ENCODE data around the gene MYLK4. TPM values are rescaled to one million over a fixed set of nuclear protein-coding genes. Genes with fewer than 3 reads are reported as not detected.
A peak's percentile ranks its signal among the peaks of the same experiment; 100 is the strongest.

MYLK4 gene
- total and polyA plus RNA-seq, 2 donors (not counting 1 experiment from before 2014, with no cell fraction given) = 0.33 to 0.59 TPM

DNA sequence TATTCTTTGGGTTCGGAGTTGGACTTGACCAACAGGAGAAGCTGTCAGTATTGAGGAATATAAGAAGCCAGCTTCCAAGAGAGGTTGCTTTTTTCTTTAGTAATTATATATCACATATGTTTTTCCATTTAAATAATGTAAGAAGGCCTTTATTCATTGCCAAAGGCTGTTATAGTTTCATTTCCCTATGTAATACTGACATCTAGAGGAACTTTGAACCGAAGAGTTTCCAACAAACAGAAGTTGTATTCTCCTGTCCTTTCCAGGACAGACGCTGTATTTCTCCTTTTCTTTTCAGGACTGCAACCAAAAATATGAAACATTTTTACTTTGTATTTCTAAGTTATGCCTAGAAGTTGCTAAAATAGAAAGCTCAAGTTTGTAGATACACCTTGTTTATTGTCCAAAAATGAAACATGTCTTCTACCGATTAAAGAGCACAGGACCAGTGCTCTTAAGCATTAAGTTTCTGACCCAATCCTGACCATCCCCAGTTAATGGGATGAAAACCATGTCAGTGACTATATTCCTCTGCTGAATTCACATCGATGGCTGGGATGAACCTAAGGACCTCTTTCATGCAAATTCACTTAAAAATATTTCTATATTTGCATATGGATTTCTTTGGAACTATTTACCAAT, 55.1 kb downstream of the MYLK4 start:
- no peak overlapping the region for H3K27ac ChIP-seq (ENCODE audit: insufficient read depth, low read length)
- no peaks in the 10 kb centered on the region for H4K20me1 ChIP-seq (ENCODE audit: control insufficient read depth, extremely low read depth, insufficient read depth, low read length)
- DNase-seq (ENCODE audit: low read depth in 2 of 2) = peak; percentile 29 to 74
- no peak overlapping the region for H3K4me2 ChIP-seq (ENCODE audit: extremely low read depth, insufficient read depth, low read length)
- H3K9ac ChIP-seq (ENCODE audit: insufficient read depth, low read length) = no peak overlapping the region
- no peak overlapping the region for H2AFZ ChIP-seq (ENCODE audit: low read length)
- no peaks in the 10 kb centered on the region for H3K79me2 ChIP-seq (ENCODE audit: control insufficient read depth, insufficient read depth, low read length)
- H3K4me3 ChIP-seq (replicated peaks in 1 of 4; ENCODE audit: control extremely low read depth in 1 of 4, insufficient read depth in 1 of 4, low read depth in 3 of 4, low read length in 4 of 4) = no peak overlapping the region
- H3K9me3 ChIP-seq (ENCODE audit: control insufficient read depth, insufficient read depth, low read depth, low read length) = no peaks in the 10 kb centered on the region
- no peaks in the 10 kb centered on the region for H3K27me3 ChIP-seq (ENCODE audit: control insufficient read depth, insufficient read depth, low read length)
- no peaks in the 10 kb centered on the region for H3K4me1 ChIP-seq (ENCODE audit: control insufficient read depth, extremely low read depth, insufficient read depth, low read length)
- TF ChIP-seq, protein P1, sequence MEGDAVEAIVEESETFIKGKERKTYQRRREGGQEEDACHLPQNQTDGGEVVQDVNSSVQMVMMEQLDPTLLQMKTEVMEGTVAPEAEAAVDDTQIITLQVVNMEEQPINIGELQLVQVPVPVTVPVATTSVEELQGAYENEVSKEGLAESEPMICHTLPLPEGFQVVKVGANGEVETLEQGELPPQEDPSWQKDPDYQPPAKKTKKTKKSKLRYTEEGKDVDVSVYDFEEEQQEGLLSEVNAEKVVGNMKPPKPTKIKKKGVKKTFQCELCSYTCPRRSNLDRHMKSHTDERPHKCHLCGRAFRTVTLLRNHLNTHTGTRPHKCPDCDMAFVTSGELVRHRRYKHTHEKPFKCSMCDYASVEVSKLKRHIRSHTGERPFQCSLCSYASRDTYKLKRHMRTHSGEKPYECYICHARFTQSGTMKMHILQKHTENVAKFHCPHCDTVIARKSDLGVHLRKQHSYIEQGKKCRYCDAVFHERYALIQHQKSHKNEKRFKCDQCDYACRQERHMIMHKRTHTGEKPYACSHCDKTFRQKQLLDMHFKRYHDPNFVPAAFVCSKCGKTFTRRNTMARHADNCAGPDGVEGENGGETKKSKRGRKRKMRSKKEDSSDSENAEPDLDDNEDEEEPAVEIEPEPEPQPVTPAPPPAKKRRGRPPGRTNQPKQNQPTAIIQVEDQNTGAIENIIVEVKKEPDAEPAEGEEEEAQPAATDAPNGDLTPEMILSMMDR (conservative IDR thresholded peaks at IDR 0.05 in 1 of 2, IDR thresholded peaks at IDR 0.05 in 1 of 2; ENCODE audit: low read depth in 1 of 2, low read length in 2 of 2) = peak; percentile 15 to 45
- no peak for TF ChIP-seq EZH2 (IDR thresholded peaks at IDR 0.05; ENCODE audit: low read length, missing control alignments)
- no peaks in the 10 kb centered on the region for H3K36me3 ChIP-seq (ENCODE audit: control insufficient read depth, insufficient read depth, low read length)

DNA sequence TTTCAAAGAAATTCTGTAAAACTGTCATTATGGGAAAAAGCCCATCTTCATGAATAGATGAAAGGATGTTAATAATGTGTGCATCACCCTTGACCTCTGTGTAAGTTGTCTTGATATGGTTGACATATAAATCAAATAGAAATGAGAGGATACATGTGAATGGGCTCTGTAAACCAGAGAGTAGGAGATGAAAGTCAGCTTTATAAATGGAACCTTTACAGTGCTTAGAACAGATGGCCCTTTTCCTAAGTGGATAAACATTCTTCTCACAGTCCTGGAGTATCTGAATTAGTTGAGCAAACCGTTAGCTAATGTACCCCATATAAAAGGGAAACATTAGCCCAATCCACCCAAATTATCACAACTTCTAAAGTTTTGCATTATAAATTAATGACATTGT, 57.5 kb downstream of the MYLK4 start:
- DNase-seq (ENCODE audit: low read depth in 2 of 2) = no peak
- no peak overlapping the region for H3K4me2 ChIP-seq (ENCODE audit: extremely low read depth, insufficient read depth, low read length)
- no peaks in the 10 kb centered on the region for H3K27me3 ChIP-seq (ENCODE audit: control insufficient read depth, insufficient read depth, low read length)
- TF ChIP-seq, protein P1 (conservative IDR thresholded peaks at IDR 0.05 in 1 of 2, IDR thresholded peaks at IDR 0.05 in 1 of 2; ENCODE audit: low read depth in 1 of 2, low read length in 2 of 2) = no peak
- no peak for TF ChIP-seq EZH2 (IDR thresholded peaks at IDR 0.05; ENCODE audit: low read length, missing control alignments)
- no peak overlapping the region for H3K4me3 ChIP-seq (replicated peaks in 1 of 4; ENCODE audit: control extremely low read depth in 1 of 4, insufficient read depth in 1 of 4, low read depth in 3 of 4, low read length in 4 of 4)
- no peaks in the 10 kb centered on the region for H3K79me2 ChIP-seq (ENCODE audit: control insufficient read depth, insufficient read depth, low read length)
- H3K9ac ChIP-seq (ENCODE audit: insufficient read depth, low read length) = no peak overlapping the region
- H3K4me1 ChIP-seq (ENCODE audit: control insufficient read depth, extremely low read depth, insufficient read depth, low read length) = no peaks in the 10 kb centered on the region
- no peak overlapping the region for H2AFZ ChIP-seq (ENCODE audit: low read length)
- no peaks in the 10 kb centered on the region for H4K20me1 ChIP-seq (ENCODE audit: control insufficient read depth, extremely low read depth, insufficient read depth, low read length)
- no peak overlapping the region for H3K27ac ChIP-seq (ENCODE audit: insufficient read depth, low read length)
- H3K9me3 ChIP-seq (ENCODE audit: control insufficient read depth, insufficient read depth, low read depth, low read length) = no peaks in the 10 kb centered on the region
- H3K36me3 ChIP-seq (ENCODE audit: control insufficient read depth, insufficient read depth, low read length) = no peaks in the 10 kb centered on the region

DNA sequence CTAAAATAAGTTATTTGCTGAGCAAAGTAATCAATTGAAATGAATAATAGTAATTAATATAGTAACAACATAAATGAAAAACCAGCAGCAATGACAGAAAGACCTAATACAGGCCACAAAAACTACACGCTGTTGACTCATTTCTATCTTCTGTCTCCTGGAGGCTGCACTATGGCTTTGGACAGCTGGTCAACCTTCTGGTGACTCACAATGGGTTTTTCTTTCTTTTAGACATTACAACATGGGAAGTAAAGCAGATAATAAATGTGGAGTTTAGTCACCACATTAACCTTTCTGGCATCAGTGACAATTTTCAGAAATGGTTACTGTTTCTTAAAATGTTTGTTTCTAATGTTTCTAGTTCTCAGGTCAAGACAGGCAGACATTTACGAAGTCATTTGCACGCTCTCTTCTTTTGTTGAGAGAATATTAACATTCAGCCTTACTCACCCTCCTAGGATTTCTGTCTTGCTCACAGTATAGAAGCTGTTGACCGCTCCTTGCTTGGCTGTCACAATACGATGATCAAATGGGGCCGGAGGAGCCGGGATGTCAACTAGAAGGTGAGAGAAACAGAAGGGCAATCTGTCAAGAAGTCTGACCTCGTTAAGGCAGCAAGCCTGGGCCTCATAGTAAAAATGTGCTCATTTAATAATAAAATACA, 62.2 kb downstream of the MYLK4 start:
- H3K79me2 ChIP-seq (ENCODE audit: control insufficient read depth, insufficient read depth, low read length) = no peaks in the 10 kb centered on the region
- DNase-seq (ENCODE audit: low read depth in 2 of 2) = peak; percentile 77 to 92
- H3K27ac ChIP-seq (ENCODE audit: insufficient read depth, low read length) = no peak overlapping the region
- H4K20me1 ChIP-seq (ENCODE audit: control insufficient read depth, extremely low read depth, insufficient read depth, low read length) = no peaks in the 10 kb centered on the region
- no peaks in the 10 kb centered on the region for H3K9me3 ChIP-seq (ENCODE audit: control insufficient read depth, insufficient read depth, low read depth, low read length)
- H2AFZ ChIP-seq (ENCODE audit: low read length) = no peak overlapping the region
- no peaks in the 10 kb centered on the region for H3K4me1 ChIP-seq (ENCODE audit: control insufficient read depth, extremely low read depth, insufficient read depth, low read length)
- H3K9ac ChIP-seq (ENCODE audit: insufficient read depth, low read length) = no peak overlapping the region
- no peaks in the 10 kb centered on the region for H3K36me3 ChIP-seq (ENCODE audit: control insufficient read depth, insufficient read depth, low read length)
- H3K4me3 ChIP-seq (replicated peaks in 1 of 4; ENCODE audit: control extremely low read depth in 1 of 4, insufficient read depth in 1 of 4, low read depth in 3 of 4, low read length in 4 of 4) = no peak overlapping the region
- TF ChIP-seq, protein P1 (conservative IDR thresholded peaks at IDR 0.05 in 1 of 2, IDR thresholded peaks at IDR 0.05 in 1 of 2; ENCODE audit: low read depth in 1 of 2, low read length in 2 of 2) = no peak
- TF ChIP-seq EZH2 (IDR thresholded peaks at IDR 0.05; ENCODE audit: low read length, missing control alignments) = no peak
- H3K4me2 ChIP-seq (ENCODE audit: extremely low read depth, insufficient read depth, low read length) = no peak overlapping the region
- no peaks in the 10 kb centered on the region for H3K27me3 ChIP-seq (ENCODE audit: control insufficient read depth, insufficient read depth, low read length)
